ENCODE data around the gene FLYWCH1. TPM values are rescaled to one million over a fixed set of nuclear protein-coding genes. Genes with fewer than 3 reads are reported as not detected.

The FLYWCH1 gene
- total and polyA plus RNA-seq, 10 of the 15 experiments (the other 5 are each of a cell fraction or from before 2014, with no cell fraction given), result 0.47 to 33.8 (median 11.2) TPM

DNA sequence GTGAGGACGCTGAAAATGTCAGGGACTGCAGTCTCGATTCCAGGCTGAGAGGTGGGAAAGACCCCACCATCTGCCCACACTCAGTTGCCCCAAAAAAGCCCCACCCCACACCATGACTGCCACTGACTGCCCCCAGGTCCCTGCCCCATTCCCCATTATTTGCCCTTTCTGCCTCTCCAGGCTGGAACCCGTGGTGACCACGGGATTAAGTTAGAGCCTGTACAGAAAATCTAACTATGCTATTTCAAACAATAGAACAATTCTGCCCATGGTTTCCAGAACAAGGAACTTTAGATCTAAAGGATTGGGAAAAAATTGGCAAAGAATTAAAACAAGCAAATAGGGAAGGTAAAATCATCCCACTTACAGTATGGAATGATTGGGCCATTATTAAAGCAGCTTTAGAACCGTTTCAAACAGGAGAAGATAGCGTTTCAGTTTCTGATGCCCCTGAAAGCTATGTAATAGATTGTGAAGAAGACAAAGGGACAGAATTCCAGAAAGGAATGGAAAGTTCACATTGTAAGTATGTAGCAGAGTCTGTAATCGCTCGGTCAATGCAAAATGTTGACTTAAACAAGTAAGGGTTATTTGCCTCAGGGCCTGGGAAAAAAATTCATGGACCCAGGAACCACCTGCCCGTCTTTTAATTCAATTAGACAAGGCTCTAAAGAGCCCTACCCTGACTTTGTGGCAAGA lies 14.4 kb downstream of the FLYWCH1 start:
- ChIA-PET SMC1A (ENCODE audit: uncharacterized antibody, unreplicated experiment) (interaction anchor here (1.2 to 1.8 kb wide), 3 partner anchors 13 to 54 kb away, joined by 4 to 9 read pairs (median 4); partner anchors contain the start of gene PKMYT1), POLR2A (interaction anchor here (1.2 kb wide), 1 partner anchor 15 kb away, joined by 7 read pairs; the partner anchor contains the start of gene FLYWCH1), CTCF (interaction anchor here (0.9 to 2.2 kb wide), 22 partner anchors 9 to 87 kb away, joined by 3 to 27 read pairs (median 10); partner anchors contain the start of genes FLYWCH1, FLYWCH2 and KREMEN2), RAD21 (ENCODE audit: unreplicated experiment) (interaction anchor here (0.7 to 1.5 kb wide), 6 partner anchors 16 to 58 kb away, joined by 3 to 4 read pairs (median 3); no protein-coding TSS in a partner anchor)
- WGBS (ENCODE audit: insufficient coverage, insufficient replicate concordance, low lambda C conversion rate, missing lambda C conversion rate), result 82% methylated on average over 9 of the region's 9 CpGs
- Histone ChIP-seq H3K27ac (ENCODE audit: control insufficient read depth, insufficient read depth) (no peak overlapping the region), H3K79me2 (ENCODE audit: control insufficient read depth, insufficient read depth, low read length) (no peaks in the 10 kb centered on the region), H3K36me3 (ENCODE audit: control insufficient read depth in 2 of 2, insufficient read depth in 2 of 2, low read length in 1 of 2) (peaks cover 0 to 10% of the 10 kb centered on the region in 2 experiments; a peak in 2 of 4 replicates), H3K27me3 (replicated peaks in 1 of 2; ENCODE audit: control insufficient read depth in 2 of 2, insufficient read depth in 2 of 2, low read length in 1 of 2) (no peaks in the 10 kb centered on the region), H2AFZ (ENCODE audit: control insufficient read depth, low read depth, low read length) (no peak overlapping the region), H3K4me3 (no peak overlapping the region), H4K20me1 (ENCODE audit: control insufficient read depth, insufficient read depth) (no peaks in the 10 kb centered on the region), H3K9me3 (replicated peaks; ENCODE audit: control insufficient read depth, insufficient read depth, low read length) (no peaks in the 10 kb centered on the region), H3K4me1 (ENCODE audit: control insufficient read depth, insufficient read depth, low read length) (no peaks in the 10 kb centered on the region), H3K4me2 (ENCODE audit: control insufficient read depth, insufficient read depth) (no peak overlapping the region), H3K9ac (ENCODE audit: control insufficient read depth, insufficient read depth, low read length) (no peak overlapping the region)
- FAIRE-seq, result no peak
- in situ Hi-C loops (cut with MboI) (no loop called here), intact Hi-C loops (cut with micrococcal nuclease; ENCODE audit: unreplicated experiment) (loop anchor here (5.0 kb wide), 1 partner anchor 56 kb away; the partner anchor contains the start of gene PKMYT1)
- no peak for ATAC-seq
- BruUV-seq (replicated peaks), result no TSS peak
- DNase-seq (ENCODE audit: low read depth, low spot score), result no peak
- TF ChIP-seq, protein P1, sequence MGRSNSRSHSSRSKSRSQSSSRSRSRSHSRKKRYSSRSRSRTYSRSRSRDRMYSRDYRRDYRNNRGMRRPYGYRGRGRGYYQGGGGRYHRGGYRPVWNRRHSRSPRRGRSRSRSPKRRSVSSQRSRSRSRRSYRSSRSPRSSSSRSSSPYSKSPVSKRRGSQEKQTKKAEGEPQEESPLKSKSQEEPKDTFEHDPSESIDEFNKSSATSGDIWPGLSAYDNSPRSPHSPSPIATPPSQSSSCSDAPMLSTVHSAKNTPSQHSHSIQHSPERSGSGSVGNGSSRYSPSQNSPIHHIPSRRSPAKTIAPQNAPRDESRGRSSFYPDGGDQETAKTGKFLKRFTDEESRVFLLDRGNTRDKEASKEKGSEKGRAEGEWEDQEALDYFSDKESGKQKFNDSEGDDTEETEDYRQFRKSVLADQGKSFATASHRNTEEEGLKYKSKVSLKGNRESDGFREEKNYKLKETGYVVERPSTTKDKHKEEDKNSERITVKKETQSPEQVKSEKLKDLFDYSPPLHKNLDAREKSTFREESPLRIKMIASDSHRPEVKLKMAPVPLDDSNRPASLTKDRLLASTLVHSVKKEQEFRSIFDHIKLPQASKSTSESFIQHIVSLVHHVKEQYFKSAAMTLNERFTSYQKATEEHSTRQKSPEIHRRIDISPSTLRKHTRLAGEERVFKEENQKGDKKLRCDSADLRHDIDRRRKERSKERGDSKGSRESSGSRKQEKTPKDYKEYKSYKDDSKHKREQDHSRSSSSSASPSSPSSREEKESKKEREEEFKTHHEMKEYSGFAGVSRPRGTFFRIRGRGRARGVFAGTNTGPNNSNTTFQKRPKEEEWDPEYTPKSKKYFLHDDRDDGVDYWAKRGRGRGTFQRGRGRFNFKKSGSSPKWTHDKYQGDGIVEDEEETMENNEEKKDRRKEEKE (IDR thresholded peaks at IDR 0.05), result no peak
- TF ChIP-seq RFX5 (IDR thresholded peaks at IDR 0.05; ENCODE audit: low read depth, low read length) (no peak), ZNF274 (IDR thresholded peaks at IDR 0.05; ENCODE audit: insufficient read depth, insufficient read length) (no peak), HDGF (IDR thresholded peaks at IDR 0.05) (no peak), BMI1 (IDR thresholded peaks at IDR 0.05; ENCODE audit: borderline replicate concordance) (no peak), CHD1 (IDR thresholded peaks at IDR 0.05; ENCODE audit: low read depth, low read length) (no peak), MXI1 (IDR thresholded peaks at IDR 0.05; ENCODE audit: low read depth, low read length) (no peak), JUND (IDR thresholded peaks at IDR 0.05; ENCODE audit: low read depth, low read length) (no peak)
- TF ChIP-seq, protein P2, sequence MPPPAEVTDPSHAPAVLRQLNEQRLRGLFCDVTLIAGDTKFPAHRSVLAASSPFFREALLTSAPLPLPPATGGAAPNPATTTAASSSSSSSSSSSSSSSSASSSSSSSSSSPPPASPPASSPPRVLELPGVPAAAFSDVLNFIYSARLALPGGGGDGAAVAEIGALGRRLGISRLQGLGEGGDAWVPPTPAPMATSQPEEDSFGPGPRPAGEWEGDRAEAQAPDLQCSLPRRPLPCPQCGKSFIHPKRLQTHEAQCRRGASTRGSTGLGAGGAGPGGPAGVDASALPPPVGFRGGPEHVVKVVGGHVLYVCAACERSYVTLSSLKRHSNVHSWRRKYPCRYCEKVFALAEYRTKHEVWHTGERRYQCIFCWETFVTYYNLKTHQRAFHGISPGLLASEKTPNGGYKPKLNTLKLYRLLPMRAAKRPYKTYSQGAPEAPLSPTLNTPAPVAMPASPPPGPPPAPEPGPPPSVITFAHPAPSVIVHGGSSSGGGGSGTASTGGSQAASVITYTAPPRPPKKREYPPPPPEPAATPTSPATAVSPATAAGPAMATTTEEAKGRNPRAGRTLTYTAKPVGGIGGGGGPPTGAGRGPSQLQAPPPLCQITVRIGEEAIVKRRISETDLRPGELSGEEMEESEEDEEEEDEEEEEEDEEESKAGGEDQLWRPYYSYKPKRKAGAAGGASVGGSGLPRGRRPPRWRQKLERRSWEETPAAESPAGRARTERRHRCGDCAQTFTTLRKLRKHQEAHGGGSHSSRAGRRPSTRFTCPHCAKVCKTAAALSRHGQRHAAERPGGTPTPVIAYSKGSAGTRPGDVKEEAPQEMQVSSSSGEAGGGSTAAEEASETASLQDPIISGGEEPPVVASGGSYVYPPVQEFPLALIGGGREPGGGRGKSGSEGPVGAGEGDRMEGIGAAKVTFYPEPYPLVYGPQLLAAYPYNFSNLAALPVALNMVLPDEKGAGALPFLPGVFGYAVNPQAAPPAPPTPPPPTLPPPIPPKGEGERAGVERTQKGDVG (CRISPR knock-in tag; IDR thresholded peaks at IDR 0.05), result no peak
- TF ChIP-seq, protein P3, sequence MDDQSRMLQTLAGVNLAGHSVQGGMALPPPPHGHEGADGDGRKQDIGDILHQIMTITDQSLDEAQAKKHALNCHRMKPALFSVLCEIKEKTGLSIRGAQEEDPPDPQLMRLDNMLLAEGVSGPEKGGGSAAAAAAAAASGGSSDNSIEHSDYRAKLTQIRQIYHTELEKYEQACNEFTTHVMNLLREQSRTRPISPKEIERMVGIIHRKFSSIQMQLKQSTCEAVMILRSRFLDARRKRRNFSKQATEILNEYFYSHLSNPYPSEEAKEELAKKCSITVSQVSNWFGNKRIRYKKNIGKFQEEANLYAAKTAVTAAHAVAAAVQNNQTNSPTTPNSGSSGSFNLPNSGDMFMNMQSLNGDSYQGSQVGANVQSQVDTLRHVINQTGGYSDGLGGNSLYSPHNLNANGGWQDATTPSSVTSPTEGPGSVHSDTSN (IDR thresholded peaks at IDR 0.05; ENCODE audit: insufficient replicate concordance, low read depth, low read length), result no peak
- TF ChIP-seq, protein P4, sequence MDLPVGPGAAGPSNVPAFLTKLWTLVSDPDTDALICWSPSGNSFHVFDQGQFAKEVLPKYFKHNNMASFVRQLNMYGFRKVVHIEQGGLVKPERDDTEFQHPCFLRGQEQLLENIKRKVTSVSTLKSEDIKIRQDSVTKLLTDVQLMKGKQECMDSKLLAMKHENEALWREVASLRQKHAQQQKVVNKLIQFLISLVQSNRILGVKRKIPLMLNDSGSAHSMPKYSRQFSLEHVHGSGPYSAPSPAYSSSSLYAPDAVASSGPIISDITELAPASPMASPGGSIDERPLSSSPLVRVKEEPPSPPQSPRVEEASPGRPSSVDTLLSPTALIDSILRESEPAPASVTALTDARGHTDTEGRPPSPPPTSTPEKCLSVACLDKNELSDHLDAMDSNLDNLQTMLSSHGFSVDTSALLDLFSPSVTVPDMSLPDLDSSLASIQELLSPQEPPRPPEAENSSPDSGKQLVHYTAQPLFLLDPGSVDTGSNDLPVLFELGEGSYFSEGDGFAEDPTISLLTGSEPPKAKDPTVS (IDR thresholded peaks at IDR 0.05; ENCODE audit: low read depth, low read length), result no peak
